ENCODE measurements around the gene BICD2.
"Not testable (repeated sequence)": the region's sequence is repeated elsewhere in the genome, so short reads cannot be mapped to it uniquely, and the experiment has no call there.

GRCh38 chr9:92796337-92796804 is 31.7 kb upstream of the BICD2 start:
- TF ChIP-seq EP300, CTCF, POLR2A (IDR thresholded peaks at IDR 0.05): not testable (repeated sequence)

All from tibial nerve (tissue), 4 donors.